Ovary (tissue), 9 donors: ENCODE measurements around the gene PTPN9. TPM values are rescaled to one million over a fixed set of nuclear protein-coding genes. Genes with fewer than 3 reads are reported as not detected.

Source experiments
- DNase-seq, 5 donors: peaks; one replicate each; pipeline ENCODE4 v3.0.0-alpha.2; 2019 to 2020
- H3K27ac ChIP-seq, 2 donors: fragments of 200-600 bp; one replicate each; pipeline versions ENCODE4 v1.5.1 to v1.8.0; 2019 to 2022
- H3K27me3 ChIP-seq: fragments of 200-600 bp; one replicate; pipeline ENCODE4 v1.8.0; 2022
- H3K36me3 ChIP-seq: fragments of 200-600 bp; sonication (generic); one replicate; pipeline ENCODE4 v1.5.1; 2019
- H3K4me1 ChIP-seq: one replicate; pipeline ENCODE4 v1.8.1; 2013; ENCODE audit warnings: mild to moderate bottlenecking, moderate library complexity; ENCODE audit not compliant: insufficient read depth
- H3K4me3 ChIP-seq: fragments of 200-600 bp; sonication (generic); one replicate; pipeline ENCODE4 v1.5.1; 2017
- H3K9me3 ChIP-seq, 2 donors: fragments of 200-600 bp in 1 of 2; sonication (generic) in 1 of 2; one replicate each; pipeline versions ENCODE4 v1.5.1 to v1.8.1; 2013 to 2019; ENCODE audit warnings: mild to moderate bottlenecking in 1 of 2, moderate library complexity in 1 of 2
- EP300 ChIP-seq: sonication (generic); formaldehyde crosslinking; IDR thresholded peaks from one replicate; pipeline ENCODE4 v1.6.1; 2017; ENCODE audit warnings: antibody characterized with exemption
- POLR2A ChIP-seq: fragments of 450-650 bp; IDR thresholded peaks from one replicate; pipeline ENCODE4 v1.6.1; 2017; ENCODE audit warnings: antibody characterized with exemption, mild to moderate bottlenecking, moderate library complexity
- WGBS, 3 donors: extraction: QIAGEN DNeasy Blood & Tissue Kit in 1 of 3; methylation state at CpG; one replicate each; pipeline versions ENCODE4 v1.1.5 to v1.1.7; 2013 to 2017; 5-methylcytosine and 5-hydroxymethylcytosine counted together
- intact Hi-C, 4 donors: fragments of 100-400 bp; cut with DNase I; formaldehyde crosslinking; loops; one replicate each; pipeline versions ENCODE4 v1.11.0 to v1.15.1; 2022 to 2023
- polyA plus RNA-seq, 2 donors: library from polyadenylated mRNA; stranded (reverse); fragments of 200-250 nt in 1 of 2; fragments of 350-450 nt in 1 of 2; fragmentation: Illumina TruSeq in 1 of 2; extraction: RNeasy Lipid Tissue Mini Kit (QIAGEN cat#74804) in 1 of 2; gene quantifications; one replicate each; pipeline ENCODE4 v1.2.3, GENCODE V29; 2013 to 2014
- total RNA-seq, 7 donors: library from RNA; depleted of rRNA in 2 of 7; stranded (reverse); fragments of >200 nt in 2 of 7; fragmentation: NEBNext Ultra II Directional in 3 of 7; extraction: Animal tissue kit (Norgen Biotek cat#: 25700) in 3 of 7; gene quantifications; one replicate each; pipeline versions ENCODE4 v1.1.0 to v1.2.4, GENCODE V29; 2016 to 2023
- TF ChIP-seq, protein P1 (sequence below), 3 donors: fragments of 450-650 bp in 2 of 3; fragments of 200-600 bp in 1 of 3; IDR thresholded peaks; one replicate each; pipeline versions ENCODE4 v1.5.1 to v1.8.0; 2016 to 2022; ENCODE audit warnings: antibody characterized with exemption in 3 of 3, mild to moderate bottlenecking in 1 of 3
- donor health status: DM: no; HTN: no; CAD: no; lungs with moderate emphysema.
- donor health status: DM: no; HTN: no; CAD: no.
- donor health status: Bipolar disorder and iron deficiency.
- donor health status: DM: yes; HTN: yes; CAD: no.
- donor health status: DM: no; HTN: no; CAD: no.
- donor health status: DM: yes; HTN: yes; CAD: no.

Gene PTPN9
- total and polyA plus RNA-seq, 9 donors = 12.2 to 34.8 (median 21.8) TPM

DNA sequence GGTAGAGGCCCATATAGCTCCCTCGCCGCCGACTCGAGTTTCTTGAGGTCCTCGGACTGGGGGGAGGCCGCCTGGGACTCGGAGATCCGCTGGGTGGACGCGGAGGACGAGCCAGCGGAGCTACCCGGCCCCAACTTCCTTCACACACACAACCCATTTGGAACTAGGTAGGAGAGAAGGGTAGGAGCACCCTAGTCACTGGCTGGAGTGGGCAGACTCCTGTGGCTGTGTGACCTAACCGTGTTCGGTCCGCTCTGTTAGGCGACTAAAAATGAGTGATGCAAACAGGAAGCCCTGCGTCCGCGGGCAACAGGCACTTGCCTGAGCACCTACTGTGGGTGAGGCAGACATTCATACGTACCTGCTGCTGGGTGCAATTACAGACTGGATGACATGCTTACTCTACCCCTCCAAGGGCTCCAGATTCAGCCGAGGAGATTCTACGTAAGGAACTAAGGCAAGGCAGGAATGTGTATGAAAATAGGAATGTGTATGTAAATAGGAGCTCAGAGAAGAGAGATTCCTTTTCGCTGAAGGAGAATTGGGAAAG, 123.1 kb downstream of the PTPN9 start:
- intact Hi-C loops = loop anchor here in 1 of 4 donors (10.0 kb wide), 1 partner anchor 189 kb away; the partner anchor contains the start of genes IMP3 and SNX33
- no peak for DNase-seq
- no peaks in the 10 kb centered on the region for H3K36me3 ChIP-seq
- no peaks in the 10 kb centered on the region for H3K27me3 ChIP-seq
- no peaks in the 10 kb centered on the region for H3K9me3 ChIP-seq
- no peaks in the 10 kb centered on the region for H3K4me1 ChIP-seq
- peak overlapping the region; percentile 23 to 89 for H3K27ac ChIP-seq
- peak overlapping the region; percentile 76 for H3K4me3 ChIP-seq
- 1 to 2% (median 2%) methylated on average over 24 of the region's 24 CpGs for WGBS, 3 donors
- TF ChIP-seq EP300 = no peak
- TF ChIP-seq, protein P1, sequence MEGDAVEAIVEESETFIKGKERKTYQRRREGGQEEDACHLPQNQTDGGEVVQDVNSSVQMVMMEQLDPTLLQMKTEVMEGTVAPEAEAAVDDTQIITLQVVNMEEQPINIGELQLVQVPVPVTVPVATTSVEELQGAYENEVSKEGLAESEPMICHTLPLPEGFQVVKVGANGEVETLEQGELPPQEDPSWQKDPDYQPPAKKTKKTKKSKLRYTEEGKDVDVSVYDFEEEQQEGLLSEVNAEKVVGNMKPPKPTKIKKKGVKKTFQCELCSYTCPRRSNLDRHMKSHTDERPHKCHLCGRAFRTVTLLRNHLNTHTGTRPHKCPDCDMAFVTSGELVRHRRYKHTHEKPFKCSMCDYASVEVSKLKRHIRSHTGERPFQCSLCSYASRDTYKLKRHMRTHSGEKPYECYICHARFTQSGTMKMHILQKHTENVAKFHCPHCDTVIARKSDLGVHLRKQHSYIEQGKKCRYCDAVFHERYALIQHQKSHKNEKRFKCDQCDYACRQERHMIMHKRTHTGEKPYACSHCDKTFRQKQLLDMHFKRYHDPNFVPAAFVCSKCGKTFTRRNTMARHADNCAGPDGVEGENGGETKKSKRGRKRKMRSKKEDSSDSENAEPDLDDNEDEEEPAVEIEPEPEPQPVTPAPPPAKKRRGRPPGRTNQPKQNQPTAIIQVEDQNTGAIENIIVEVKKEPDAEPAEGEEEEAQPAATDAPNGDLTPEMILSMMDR (IDR thresholded peaks at IDR 0.05) = peak in 1 of 3 donors; percentile 4
- no peak for TF ChIP-seq POLR2A

DNA sequence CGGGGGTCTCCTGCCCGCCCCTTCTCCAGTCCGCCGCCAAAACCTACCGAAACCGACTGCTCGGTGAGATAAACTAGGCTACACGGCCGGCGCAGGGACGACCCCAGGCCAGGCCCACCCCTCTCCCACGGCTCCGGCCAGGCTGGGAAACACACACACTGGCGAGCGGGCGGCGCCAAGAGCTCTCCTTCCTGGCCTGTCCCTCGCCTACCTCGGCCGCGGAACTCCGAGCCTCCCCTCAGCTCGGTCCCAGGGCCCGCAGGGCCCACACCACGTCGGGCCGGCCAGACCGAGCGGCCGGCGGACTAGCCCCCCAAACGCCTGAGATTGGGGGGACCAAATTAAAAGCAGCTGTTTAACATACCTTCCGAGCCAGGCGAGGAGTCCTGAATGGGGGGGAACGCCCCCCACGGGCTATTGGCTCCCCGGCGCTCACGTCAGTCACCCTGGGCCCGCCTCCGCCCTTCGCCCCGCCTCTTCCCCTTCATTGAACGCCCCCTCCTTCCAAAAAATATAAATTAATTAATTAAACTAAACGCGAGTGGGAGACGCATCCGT, 123.6 kb downstream of the PTPN9 start:
- peak overlapping the region; percentile 81 to 89 for H3K27ac ChIP-seq
- no peaks in the 10 kb centered on the region for H3K4me1 ChIP-seq
- 0 to 1% (median 1%) methylated on average over 42 to 48 of the region's 48 CpGs for WGBS, 3 donors
- H3K4me3 ChIP-seq = peak overlapping the region; percentile 76
- no peaks in the 10 kb centered on the region for H3K27me3 ChIP-seq
- no peaks in the 10 kb centered on the region for H3K9me3 ChIP-seq
- TF ChIP-seq EP300 = no peak
- TF ChIP-seq, protein P1 (IDR thresholded peaks at IDR 0.05) = peak in 1 of 3 donors; percentile 4
- TF ChIP-seq POLR2A = peak; percentile 67
- intact Hi-C loops = loop anchor here in 1 of 4 donors (10.0 kb wide), 1 partner anchor 189 kb away; the partner anchor contains the start of genes IMP3 and SNX33
- H3K36me3 ChIP-seq = no peaks in the 10 kb centered on the region
- DNase-seq = peak; percentile 82 to 93 (median 91)

GRCh38 chr15:75454471-75455378, 124.4 kb downstream of the PTPN9 start:
- no peaks in the 10 kb centered on the region for H3K36me3 ChIP-seq
- H3K4me3 ChIP-seq = peak overlapping the region; percentile 76
- H3K27ac ChIP-seq = peak overlapping the region; percentile 81 to 89
- TF ChIP-seq, protein P1 (IDR thresholded peaks at IDR 0.05) = no peak
- TF ChIP-seq EP300 = no peak
- TF ChIP-seq POLR2A = no peak
- H3K9me3 ChIP-seq = no peaks in the 10 kb centered on the region
- intact Hi-C loops = loop anchor here in 2 of 4 donors (5.0 to 10.0 kb wide), 3 partner anchors 87 to 190 kb away; partner anchors contain the start of genes IMP3 (in 1 of the 2), MAN2C1 (in 1 of the 2), SNUPN (in 1 of the 2) and SNX33 (in 1 of the 2)
- no peaks in the 10 kb centered on the region for H3K27me3 ChIP-seq
- peak in 2 of 5 donors; percentile 33 to 82 for DNase-seq
- 0 to 1% (median 1%) methylated on average over 62 to 116 of the region's 116 CpGs for WGBS, 3 donors
- H3K4me1 ChIP-seq = no peaks in the 10 kb centered on the region
